Activated CD4-positive, alpha-beta T cell treated with anti-CD3 and anti-CD28 coated beads, Interleukin-2, amount 10 ng/mL, durations not matched to agents 24 days and 14 days (primary cell): ENCODE measurements around the gene MMRN2. TPM values are rescaled to one million over a fixed set of nuclear protein-coding genes. Genes with fewer than 3 reads are reported as not detected.
"Not testable (repeated sequence)": the region's sequence is repeated elsewhere in the genome, so short reads cannot be mapped to it uniquely, and the experiment has no call there.

ENCODE experiments used
- DNase-seq: peaks from one replicate; pipeline ENCODE4 v3.0.0; 2022
- H3K27ac Mint-ChIP-seq: one replicate; pipeline ENCODE4 v1.8.0; 2022; ENCODE audit warnings: mild to moderate bottlenecking, mixed read lengths
- H3K27me3 Mint-ChIP-seq: one replicate; pipeline ENCODE4 v1.8.0; 2022; ENCODE audit warnings: mixed read lengths
- H3K36me3 Mint-ChIP-seq: one replicate; pipeline ENCODE4 v1.8.0; 2022; ENCODE audit warnings: low read depth, mild to moderate bottlenecking, mixed read lengths
- H3K4me1 Mint-ChIP-seq: one replicate; pipeline ENCODE4 v1.8.0; 2021; ENCODE audit warnings: mixed read lengths
- H3K4me3 Mint-ChIP-seq: one replicate; pipeline ENCODE4 v1.8.0; 2022; ENCODE audit warnings: mild to moderate bottlenecking, moderate library complexity, mixed read lengths
- H3K9me3 Mint-ChIP-seq: one replicate; pipeline ENCODE4 v1.8.0; 2021; ENCODE audit warnings: mixed read lengths
- intact Hi-C: fragments of 100-400 bp; cut with micrococcal nuclease; formaldehyde crosslinking; loops from one replicate; pipeline ENCODE4 v1.15.1; 2023
- total RNA-seq: library from RNA; stranded (reverse); gene quantifications from 2 replicates; pipeline ENCODE4 v1.2.3, GENCODE V29; 2022

The MMRN2 gene
- total RNA-seq, 1 donor from 2014 or later = not detected

DNA sequence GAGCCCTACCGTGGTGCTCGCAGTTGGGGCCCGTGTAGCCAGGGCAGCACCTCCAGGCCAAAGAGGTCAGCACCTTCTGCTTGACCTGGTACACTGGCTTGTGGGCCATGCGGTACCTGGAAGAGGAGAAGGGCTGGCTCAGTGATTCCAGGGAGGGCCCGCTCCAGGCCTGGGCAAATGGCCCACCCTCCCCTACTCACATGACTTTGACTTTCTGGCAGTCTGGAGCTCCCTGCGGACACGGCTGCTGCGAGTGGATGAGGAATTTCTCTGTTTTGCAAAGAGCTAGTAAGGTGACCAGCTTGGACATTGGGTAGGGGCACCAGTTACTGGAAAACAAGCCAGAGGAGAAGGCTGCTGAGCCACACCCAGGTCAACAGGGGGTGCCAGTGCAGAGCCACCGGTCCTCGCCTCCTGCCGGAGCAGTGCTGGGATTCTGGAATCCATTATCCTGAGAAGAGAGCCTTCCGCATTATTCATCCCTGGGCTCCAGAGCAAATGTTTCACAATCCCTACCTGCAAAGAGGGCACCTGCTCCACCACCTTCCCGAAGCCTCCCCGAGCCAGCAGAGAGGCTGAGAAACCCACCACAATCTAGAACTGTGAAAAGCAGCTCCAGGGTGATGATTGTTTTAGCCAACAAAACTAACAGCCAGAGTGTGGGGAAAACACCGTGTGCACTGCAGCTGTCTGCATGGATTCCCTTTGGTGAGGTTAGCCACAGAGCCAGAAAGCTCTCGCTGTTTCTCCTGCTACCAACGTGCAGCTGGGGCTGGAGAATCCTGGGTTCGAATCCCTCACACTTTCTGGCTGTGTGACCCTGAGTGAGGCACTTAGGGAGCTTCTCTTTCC, 11.8 kb downstream of the MMRN2 start:
- intact Hi-C loops = no loop called here
- Mint-ChIP-seq H3K9me3 (no peaks in the 10 kb centered on the region), H3K36me3 (no peaks in the 10 kb centered on the region), H3K27ac (no peak overlapping the region), H3K4me1 (peaks cover 4% of the 10 kb centered on the region), H3K4me3 (no peak overlapping the region), H3K27me3 (peaks cover 8% of the 10 kb centered on the region)
- DNase-seq = no peak

DNA sequence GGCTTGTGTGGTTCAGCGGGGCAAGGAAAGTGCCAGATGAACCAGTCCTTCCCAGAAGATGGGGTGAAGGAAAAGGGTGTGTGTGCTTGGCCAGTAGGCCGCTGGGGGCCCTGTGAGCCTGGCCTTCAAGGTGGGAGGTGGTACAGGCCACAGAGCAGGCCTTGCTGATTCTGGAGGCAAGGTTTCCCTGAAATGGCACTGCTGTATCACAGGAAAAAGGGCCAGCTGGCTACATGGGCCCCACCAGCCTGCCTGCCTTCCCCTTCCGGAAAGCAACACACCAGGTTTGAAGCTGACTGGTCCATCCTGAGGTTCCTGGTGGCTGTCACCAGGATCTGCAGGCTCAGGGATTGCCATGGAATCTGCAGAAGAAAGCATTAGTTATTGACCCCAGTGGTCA, 12.5 kb downstream of the MMRN2 start:
- Mint-ChIP-seq H3K9me3 (no peaks in the 10 kb centered on the region), H3K27ac (no peak overlapping the region), H3K27me3 (peaks cover 8% of the 10 kb centered on the region), H3K36me3 (no peaks in the 10 kb centered on the region), H3K4me1 (no peaks in the 10 kb centered on the region), H3K4me3 (no peak overlapping the region)
- no peak for DNase-seq
- intact Hi-C loops = no loop called here

DNA sequence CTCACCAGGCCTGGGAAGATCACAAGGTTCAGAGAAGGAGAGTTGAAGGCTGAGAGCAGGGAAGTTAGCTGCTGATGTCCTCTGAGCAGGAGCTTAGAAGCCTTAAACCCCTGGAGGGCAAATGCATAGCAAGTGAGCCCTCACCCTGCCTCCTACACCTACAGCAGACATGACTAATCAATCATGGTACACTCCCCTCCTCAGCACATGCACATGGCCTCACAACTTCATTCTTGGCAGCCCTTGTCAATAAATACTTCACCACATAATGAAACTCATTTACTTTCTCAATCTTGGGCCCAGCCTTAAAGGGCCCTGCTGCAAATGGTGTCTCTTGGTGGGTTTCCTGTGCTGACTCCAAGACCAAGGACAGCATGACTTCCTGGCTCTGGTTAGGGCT, 12.9 kb downstream of the MMRN2 start:
- intact Hi-C loops = no loop called here
- Mint-ChIP-seq H3K36me3 (no peaks in the 10 kb centered on the region), H3K27me3 (peaks cover 8% of the 10 kb centered on the region), H3K4me1 (peaks cover 1% of the 10 kb centered on the region), H3K4me3 (no peak overlapping the region), H3K9me3 (no peaks in the 10 kb centered on the region), H3K27ac (no peak overlapping the region)
- DNase-seq = no peak

DNA sequence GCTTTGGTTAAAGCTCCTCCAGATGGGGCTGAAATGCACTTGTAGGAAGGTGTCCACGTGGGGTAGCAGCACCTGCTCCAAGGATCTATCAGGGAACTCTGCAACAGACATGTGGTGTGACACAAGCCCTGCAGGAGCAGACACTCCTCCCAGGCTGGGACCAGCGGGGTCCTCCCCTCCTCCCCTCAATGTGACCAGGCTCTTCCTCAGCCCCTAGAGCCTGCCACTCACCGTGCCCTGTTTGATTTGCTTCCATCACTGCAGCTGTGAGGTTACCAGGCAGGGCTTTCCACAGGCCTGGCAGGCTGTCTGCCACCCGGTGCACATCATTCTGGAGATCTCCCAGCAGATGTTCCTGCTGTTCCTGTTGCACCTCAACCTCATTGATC, 13.4 kb downstream of the MMRN2 start:
- H3K4me3 Mint-ChIP-seq = no peak overlapping the region
- intact Hi-C loops = no loop called here
- peaks cover 8% of the 10 kb centered on the region for H3K27me3 Mint-ChIP-seq
- no peak for DNase-seq
- peaks cover 2% of the 10 kb centered on the region for H3K4me1 Mint-ChIP-seq
- no peaks in the 10 kb centered on the region for H3K9me3 Mint-ChIP-seq
- no peaks in the 10 kb centered on the region for H3K36me3 Mint-ChIP-seq
- no peak overlapping the region for H3K27ac Mint-ChIP-seq

DNA sequence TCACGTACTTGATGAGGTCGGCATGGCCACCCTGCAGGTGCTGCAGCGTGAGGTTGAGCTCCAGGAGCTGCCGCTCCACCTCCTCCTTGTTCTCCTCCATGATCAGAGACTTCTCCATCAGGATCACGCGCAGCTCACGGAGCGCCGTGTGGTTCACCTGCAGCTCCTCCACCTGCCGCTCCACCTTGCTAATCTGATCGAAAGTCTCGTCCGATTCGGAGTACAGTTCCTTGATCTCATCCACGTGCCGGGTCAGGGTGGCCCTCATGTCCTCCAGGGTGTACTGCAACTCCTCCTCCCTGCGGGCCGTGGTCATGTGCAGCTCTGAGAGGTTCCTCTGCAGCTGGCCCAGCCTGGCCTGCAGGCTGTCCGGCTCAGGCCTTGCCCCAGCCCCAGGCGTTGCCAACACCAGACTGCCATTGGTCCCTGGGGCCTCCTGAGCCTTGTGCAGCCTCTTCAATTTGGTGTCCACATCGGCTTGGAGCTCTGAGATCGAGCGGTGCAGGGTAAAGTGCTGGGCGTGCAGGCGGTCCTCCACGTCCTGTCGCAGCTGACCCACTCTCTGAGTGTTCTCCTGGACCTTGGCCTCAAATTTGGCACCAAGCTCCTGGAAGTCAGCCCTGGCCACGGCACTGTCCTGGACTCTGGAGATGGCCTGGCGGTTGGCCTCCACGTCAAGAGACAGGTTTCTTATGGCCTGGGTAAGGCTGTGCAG, 13.9 kb downstream of the MMRN2 start:
- H3K4me3 Mint-ChIP-seq = no peak overlapping the region
- no peaks in the 10 kb centered on the region for H3K36me3 Mint-ChIP-seq
- intact Hi-C loops = no loop called here
- DNase-seq = no peak
- H3K27ac Mint-ChIP-seq = no peak overlapping the region
- peaks cover 2% of the 10 kb centered on the region for H3K4me1 Mint-ChIP-seq
- peaks cover 8% of the 10 kb centered on the region for H3K27me3 Mint-ChIP-seq
- H3K9me3 Mint-ChIP-seq = no peaks in the 10 kb centered on the region

DNA sequence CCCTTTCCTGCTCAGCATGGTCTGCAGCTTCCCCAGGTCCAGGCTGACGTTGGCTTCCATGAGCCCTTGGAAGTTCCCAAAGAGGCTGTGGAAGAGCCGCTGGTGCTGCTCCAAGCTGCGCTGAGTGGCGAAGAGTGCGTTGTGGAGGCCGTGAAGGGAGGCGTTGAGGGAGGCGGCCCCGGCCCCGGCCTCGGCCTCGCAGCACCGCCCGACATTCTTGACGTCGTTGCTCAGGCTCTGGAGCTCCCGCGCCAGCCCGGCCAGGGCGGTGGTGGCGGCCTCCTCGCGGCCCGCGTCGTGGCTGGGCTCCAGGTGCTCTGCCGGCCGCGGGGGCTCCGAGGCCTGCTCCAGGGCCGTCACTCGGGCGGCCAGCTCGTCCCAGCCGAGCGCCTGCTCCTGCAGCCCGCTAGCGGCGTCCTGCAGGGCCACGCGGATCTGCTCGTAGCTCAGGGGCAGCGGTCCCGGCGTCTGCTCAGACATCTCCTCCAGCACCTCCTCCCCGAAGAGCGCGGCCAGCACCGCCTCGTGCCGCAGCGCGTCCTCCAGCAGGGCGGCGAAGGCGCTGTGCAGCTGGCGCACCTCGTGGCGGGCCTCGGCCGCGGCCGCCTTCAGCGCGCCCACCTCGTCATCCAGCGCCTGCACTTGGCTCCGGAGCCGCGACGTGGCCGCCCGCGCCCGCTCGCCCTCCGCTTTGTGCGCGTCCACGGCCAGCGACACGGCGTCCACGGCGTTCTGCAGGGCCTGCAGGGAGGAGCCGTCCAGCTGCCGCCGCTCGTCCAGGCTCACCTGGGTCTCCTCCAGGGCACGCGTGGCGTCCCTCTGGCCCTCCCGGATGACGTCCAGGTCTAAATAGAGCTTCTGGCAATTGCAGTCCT, 14.7 kb downstream of the MMRN2 start:
- Mint-ChIP-seq H3K9me3 (no peaks in the 10 kb centered on the region), H3K27me3 (peaks cover 5% of the 10 kb centered on the region), H3K36me3 (no peaks in the 10 kb centered on the region), H3K27ac (no peak overlapping the region), H3K4me3 (no peak overlapping the region), H3K4me1 (peaks cover 2% of the 10 kb centered on the region)
- intact Hi-C loops = no loop called here
- DNase-seq = no peak

DNA sequence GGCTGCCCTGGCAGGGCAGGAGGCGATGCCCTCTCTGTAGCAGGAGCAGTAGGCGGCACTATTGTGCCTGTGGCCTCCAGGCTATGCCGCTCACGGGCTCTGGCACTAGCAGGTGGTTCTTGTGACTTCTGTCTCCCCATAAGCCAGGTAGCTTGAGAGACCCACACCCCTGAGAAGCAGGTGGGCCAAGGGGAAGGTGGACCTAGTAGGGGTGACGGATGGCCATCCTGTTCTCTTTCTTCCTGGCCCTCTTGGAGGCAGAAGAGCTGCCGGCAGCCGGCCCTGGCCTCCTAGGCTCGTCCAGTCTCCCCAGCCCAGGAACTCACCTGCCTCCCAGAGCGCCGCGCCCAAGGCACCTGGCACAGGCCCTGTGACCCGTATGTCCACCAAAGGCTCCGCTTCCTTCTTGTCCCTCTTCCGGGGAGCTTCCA, 15.4 kb downstream of the MMRN2 start:
- Mint-ChIP-seq H3K27ac (no peak overlapping the region), H3K36me3 (no peaks in the 10 kb centered on the region), H3K4me1 (peaks cover 2% of the 10 kb centered on the region), H3K4me3 (no peak overlapping the region), H3K9me3 (no peaks in the 10 kb centered on the region), H3K27me3 (peaks cover 7% of the 10 kb centered on the region)
- intact Hi-C loops = no loop called here
- DNase-seq = no peak

DNA sequence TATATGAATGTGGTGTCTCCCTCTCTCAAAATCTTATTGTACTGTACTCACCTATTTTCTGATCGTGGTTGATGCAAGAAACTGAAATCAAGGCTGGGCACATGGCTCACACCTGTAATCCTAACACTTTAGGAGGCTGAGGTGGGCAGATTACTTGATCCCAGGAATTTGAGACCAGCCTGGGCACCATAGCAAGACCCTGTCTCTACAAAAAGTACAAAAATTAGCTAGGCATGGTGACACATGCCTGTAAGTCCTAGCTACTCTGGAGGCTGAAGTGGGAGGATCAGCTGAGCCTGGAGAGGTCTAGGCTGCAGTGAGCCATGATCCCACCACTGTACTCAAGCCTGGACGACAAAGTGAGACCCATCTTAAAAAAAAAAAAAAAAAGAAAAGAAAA, 16.0 kb downstream of the MMRN2 start:
- Mint-ChIP-seq H3K36me3 (no peaks in the 10 kb centered on the region), H3K4me1 (peaks cover 2% of the 10 kb centered on the region), H3K4me3 (no peak overlapping the region), H3K27ac (no peak overlapping the region), H3K9me3 (no peaks in the 10 kb centered on the region), H3K27me3 (peaks cover 3% of the 10 kb centered on the region)
- no peak for DNase-seq
- intact Hi-C loops = no loop called here

DNA sequence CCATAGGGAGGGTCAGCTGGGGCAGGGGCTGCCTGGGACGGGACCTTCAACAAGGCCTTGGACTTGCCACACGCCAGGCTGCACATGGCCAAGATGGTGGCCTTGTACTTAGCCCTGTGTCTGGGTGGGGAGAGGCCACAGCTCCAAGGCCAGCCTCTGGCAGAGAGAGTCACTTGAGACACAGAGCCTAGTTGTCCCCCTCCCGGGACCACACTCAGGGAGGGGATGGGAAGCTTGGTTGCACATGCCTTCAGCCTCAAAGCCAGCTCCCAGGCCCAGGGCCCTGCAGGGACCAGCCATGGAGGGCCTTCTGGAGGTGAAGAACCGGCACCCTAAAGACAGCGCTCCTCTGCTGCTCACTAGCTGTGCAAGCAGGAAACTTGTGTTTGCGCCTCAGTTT, 16.7 kb downstream of the MMRN2 start:
- intact Hi-C loops = no loop called here
- Mint-ChIP-seq H3K4me1 (peaks cover 2% of the 10 kb centered on the region), H3K9me3 (no peaks in the 10 kb centered on the region), H3K27me3 (peaks cover 4% of the 10 kb centered on the region), H3K27ac (no peak overlapping the region), H3K4me3 (no peak overlapping the region), H3K36me3 (no peaks in the 10 kb centered on the region)
- no peak for DNase-seq

DNA sequence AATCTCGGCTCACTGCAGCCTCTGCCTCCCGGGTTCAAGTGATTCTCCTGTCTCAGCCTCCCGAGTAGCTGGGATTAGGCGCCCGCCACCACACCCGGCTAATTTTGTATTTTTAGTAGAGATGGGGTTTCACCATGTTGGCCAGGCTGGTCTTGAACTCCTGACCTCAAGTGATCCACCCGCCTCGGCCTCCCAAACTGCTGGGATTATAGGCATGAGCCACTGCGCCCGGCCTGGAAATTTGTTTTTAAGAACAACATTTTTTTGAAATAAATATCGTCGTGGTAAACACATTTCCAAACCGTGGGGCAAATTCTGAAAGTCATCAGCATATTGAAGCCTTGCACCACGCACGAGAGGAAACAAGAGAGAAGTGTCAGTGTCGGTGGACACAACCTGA, 17.3 kb downstream of the MMRN2 start:
- H3K27ac Mint-ChIP-seq, H3K4me1 Mint-ChIP-seq, DNase-seq, H3K27me3 Mint-ChIP-seq, H3K9me3 Mint-ChIP-seq, H3K36me3 Mint-ChIP-seq, intact Hi-C loops: not testable (repeated sequence)
- H3K4me3 Mint-ChIP-seq = peak overlapping the region; percentile 68

DNA sequence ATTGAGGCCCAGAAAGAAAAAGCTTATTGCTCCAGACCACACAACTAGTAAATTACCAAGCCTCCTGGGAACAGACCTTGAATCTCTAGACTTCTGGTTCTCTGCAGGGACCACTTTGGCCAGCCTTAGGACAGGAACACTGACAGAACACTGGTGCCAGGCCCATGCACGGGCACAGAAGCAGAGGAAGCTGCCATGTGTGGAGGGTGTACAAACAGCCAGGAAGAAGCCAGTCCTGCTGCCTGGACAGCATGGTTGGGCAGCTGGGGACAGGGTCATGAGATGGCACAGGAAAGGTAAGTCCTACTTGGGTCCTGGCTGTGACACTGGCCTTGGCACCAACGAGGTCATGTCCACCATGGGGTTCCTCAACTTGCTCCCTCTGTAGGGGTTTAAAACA, 19.2 kb downstream of the MMRN2 start:
- Mint-ChIP-seq H3K27me3 (peaks cover 4% of the 10 kb centered on the region), H3K4me3 (no peak overlapping the region), H3K36me3 (no peaks in the 10 kb centered on the region), H3K9me3 (no peaks in the 10 kb centered on the region), H3K4me1 (peaks cover 2% of the 10 kb centered on the region), H3K27ac (no peak overlapping the region)
- intact Hi-C loops = loop anchor here (2.0 kb wide), 1 partner anchor 29 kb away; no protein-coding TSS in a partner anchor
- no peak for DNase-seq

DNA sequence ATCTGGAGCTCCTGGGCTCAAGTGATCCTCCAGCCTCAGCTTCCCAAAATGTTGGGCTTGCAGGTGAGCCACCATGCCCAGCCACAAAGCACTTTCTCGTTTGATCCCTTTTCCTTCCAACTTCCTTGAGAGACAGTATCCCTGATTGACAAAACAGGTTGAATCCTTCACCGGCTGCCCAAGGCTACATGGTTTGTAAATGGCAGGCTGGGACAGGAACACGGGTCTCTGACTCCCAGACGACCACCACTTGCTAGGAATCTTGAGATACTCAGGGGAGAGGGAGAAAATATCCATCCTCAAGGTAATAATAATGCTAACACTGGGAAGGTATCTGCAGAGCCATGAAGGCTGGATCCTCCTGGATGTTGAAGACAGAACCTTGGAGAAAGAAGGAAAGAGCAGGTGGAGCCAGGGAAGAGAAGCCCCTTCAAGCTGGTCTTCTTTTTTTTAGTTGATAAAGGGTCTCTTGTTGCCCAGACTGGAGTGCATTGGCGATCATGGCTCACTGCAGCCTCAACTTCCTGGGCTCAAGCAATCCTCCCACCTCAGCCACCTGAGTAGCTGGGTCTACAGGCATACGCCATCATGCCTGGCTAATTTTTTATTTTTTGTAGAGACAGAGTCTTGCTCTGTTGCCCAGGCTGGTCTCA, 19.8 kb downstream of the MMRN2 start:
- peak; percentile 53 for DNase-seq

DNA sequence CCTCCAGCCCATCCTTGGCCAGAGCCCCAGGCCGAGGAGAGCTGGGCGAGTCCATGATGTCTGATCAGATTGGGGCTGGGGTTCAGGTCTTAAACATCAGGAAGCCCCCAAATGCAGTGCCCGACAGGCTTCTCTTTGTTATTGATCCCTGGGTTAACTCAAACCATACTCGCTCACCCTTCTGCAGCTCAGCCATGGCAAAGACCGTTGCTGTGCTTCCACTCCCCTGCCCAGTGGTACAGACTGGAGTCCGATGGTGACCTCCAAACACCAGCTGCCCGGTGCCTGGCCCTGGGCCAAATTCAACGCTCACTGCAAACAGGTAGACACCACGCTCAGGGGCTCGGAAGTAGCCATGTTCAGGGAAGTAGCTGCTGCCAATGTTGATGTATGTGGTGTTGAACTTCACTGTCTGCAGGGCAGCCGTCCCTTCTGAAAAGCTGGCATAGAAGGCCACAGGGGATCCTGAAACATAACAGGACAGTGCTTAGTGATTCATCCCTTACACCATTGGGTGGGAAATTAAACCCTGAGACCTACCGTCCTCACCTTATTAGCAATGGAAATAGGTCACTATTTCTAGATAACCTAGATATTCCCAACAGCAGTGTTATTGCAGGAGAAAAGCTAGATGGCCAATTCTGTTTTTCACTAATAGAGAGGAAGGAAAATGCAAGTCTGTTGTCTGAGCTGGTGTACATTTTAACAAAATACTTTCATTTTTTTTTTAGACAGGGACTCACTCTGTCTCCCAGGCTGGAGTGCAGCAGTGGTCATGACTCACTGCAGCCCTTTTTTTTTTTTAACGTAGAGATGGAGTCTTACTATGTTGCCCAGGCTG, 20.5 kb downstream of the MMRN2 start:
- intact Hi-C loops = no loop called here
- Mint-ChIP-seq H3K4me3 (no peak overlapping the region), H3K9me3 (no peaks in the 10 kb centered on the region), H3K36me3 (no peaks in the 10 kb centered on the region), H3K27me3 (peaks cover 4% of the 10 kb centered on the region), H3K27ac (no peak overlapping the region), H3K4me1 (peaks cover 2% of the 10 kb centered on the region)
- DNase-seq = peak; percentile 54

More for the DNA sequence above, 19.8 kb downstream of the MMRN2 start:
- no peaks in the 10 kb centered on the region for H3K9me3 Mint-ChIP-seq
- H3K27me3 Mint-ChIP-seq = peaks cover 4% of the 10 kb centered on the region
- intact Hi-C loops = loop anchor here (2.0 kb wide), 1 partner anchor 29 kb away; no protein-coding TSS in a partner anchor
- H3K4me1 Mint-ChIP-seq = peaks cover 2% of the 10 kb centered on the region
- H3K4me3 Mint-ChIP-seq = no peak overlapping the region
- H3K36me3 Mint-ChIP-seq = no peaks in the 10 kb centered on the region
- no peak overlapping the region for H3K27ac Mint-ChIP-seq
